GM18511 (cell line): ENCODE results near the gene ZNF620.
A peak's percentile ranks its signal among the peaks of the same experiment; 100 is the strongest.
"Not testable (repeated sequence)": the region's sequence is repeated elsewhere in the genome, so short reads cannot be mapped to it uniquely, and the experiment has no call there.

Source experiments
- ATAC-seq: cut with Tn5 transposase; IDR thresholded peaks from one replicate; pipeline ENCODE4 v1.9.1; 2021; ENCODE audit warnings: mild to moderate bottlenecking, moderate library complexity; ENCODE audit not compliant: unreplicated experiment

The ZNF620 gene

GRCh38 chr3:40499952-40500351 is 5.9 kb upstream of the ZNF620 start:
- no peak for ATAC-seq

- ATAC-seq = no peak
Observed at GRCh38 chr3:40502034-40502433, 3.8 kb upstream of the ZNF620 start.

DNA sequence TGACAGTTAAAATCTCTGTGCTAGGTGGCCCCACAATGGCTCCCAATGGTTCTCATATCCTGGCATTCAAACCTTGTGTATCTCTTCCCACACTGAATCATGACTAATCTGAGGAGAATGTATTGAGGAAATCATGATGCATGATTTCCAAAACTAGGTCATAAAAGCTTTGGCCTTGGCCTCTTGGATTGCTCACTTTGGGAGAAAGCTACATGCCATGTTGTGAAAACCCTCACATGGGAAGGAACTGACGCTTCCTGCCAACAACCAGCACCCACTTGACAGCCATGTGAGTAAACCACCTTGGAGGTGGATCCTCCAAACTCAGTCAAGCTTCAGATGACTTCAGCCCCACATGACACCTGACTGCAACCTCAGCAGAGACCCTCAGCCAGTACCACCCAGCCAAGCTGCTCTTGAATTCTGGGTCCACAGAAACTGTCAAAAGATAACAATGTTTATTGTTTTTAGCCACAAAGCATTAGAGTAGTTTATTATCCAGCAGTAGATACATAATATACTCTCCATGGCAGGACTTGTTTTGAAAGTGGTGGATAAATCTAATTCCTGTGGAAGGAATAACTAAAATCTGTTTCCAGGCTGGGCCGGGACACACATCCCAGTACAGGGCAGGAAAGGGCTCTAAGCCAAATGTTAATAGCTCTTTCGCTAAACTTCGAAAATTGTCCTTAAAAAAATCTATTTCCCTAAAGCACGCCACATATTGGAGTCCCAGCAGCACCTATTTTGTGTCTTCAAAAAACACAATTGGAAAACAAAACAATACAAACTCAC is 1.0 kb upstream of the ZNF620 start:
- no peak for ATAC-seq

DNA sequence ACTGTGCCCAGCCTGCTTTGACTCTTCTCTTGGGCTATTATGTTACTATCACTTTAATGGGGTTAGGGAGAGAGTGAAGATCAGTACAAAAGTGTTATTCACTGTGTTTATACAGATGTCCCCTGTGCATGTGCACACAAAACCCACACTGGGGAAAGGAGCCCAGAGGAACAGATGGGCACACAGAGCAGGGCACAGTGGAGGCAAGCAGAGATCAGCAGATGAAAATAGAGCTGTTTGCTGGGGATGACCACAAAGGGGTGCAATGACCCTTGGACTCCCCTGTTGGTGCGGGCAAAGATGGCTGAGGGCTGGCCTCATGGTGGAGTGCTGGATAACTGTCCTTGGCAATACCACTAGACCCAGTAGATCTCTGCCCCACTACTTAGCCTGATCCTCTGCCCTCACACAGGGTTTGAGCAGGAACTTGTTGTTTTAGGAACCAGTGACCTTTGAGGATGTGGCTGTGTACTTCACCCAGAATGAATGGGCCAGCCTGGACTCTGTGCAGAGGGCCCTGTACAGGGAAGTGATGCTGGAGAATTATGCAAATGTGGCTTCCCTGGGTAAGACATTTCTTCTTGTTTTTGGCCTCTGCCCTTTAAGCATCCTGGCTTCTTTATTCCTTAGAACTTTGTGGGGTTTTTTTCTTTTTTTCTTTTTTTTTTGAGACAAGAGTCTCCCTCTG is 5.3 kb downstream of the ZNF620 start:
- no peak for ATAC-seq

GRCh38 chr3:40516201-40516600 is 10.4 kb downstream of the ZNF620 start:
- ATAC-seq = no peak

DNA sequence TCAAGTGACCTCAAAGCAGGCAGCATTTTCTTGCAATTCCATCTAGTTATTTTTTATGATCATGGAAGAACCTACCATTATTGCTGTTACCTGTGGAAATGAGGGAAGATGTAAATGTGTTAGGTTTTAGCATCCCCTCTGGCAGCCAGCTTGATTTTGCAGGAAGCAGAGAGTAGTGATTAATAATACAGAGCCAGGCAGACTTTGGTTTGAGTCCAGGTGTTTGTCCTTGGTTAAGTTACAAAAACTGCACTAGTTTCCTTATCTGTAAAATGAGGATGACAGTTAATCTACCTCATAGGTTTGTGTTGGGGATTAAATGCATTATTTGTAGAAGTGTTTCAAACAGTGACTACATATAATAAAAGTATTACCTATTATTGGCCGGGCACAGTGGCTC is 12.2 kb downstream of the ZNF620 start:
- ATAC-seq = no peak

DNA sequence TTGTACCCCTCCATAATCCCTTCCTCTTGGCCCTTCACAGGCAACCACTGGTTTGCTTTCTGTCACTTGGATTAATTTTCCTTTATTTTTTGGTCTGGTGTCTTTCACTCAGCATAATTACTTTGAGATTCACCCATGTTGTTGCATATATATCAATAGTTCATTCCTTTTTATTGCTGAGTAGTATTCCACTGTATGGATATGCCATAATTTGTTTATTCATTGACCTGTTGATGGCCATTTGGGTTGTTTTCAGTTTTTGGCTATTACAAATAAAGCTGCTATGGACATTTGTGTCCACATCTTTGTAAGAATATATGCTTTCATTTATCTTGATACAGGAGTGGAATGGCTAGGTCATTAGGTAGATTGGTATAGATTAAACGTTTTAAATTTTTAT is 13.0 kb downstream of the ZNF620 start:
- no peak for ATAC-seq

DNA sequence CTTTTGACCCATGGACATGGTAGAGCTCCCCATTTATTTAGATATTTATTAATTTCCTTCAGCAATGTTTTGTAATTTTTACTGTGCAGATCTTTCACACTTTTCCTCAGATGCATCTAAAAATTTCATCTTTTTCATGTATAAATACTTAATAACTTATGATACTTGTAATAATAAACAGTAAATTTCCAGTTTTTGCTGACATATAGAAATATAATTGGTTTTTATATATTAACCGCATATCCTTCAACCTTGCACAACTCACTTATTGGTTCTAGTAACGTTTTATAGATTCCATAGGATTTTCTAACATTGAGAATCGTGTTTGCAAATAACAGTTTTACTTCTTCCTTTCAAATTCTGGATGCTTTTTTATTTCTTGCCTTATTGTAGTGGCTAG is 15.4 kb downstream of the ZNF620 start:
- ATAC-seq = no peak

DNA sequence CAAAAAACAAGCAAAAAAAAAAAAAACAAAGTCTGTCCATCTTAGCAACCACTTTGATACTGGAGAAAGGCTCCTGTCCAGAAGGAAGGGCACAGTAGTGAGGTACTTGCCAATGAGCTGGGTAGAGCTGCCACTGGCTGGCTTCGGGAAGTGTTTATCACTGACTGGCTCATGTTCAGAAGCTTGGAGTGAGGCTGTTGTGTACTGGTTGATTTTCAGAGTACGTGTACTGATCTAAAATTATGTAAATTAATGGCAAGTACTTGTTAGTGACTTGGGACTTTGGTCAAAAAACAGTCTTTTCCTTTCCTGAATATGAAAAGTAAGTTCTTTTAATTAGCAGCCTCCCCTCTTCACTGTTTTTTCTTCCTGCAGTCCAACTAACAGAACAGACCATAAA is 17.9 kb downstream of the ZNF620 start:
- ATAC-seq = no peak

- peak; percentile 24 for ATAC-seq
Observed at GRCh38 chr3:40524222-40524567, 18.4 kb downstream of the ZNF620 start.

DNA sequence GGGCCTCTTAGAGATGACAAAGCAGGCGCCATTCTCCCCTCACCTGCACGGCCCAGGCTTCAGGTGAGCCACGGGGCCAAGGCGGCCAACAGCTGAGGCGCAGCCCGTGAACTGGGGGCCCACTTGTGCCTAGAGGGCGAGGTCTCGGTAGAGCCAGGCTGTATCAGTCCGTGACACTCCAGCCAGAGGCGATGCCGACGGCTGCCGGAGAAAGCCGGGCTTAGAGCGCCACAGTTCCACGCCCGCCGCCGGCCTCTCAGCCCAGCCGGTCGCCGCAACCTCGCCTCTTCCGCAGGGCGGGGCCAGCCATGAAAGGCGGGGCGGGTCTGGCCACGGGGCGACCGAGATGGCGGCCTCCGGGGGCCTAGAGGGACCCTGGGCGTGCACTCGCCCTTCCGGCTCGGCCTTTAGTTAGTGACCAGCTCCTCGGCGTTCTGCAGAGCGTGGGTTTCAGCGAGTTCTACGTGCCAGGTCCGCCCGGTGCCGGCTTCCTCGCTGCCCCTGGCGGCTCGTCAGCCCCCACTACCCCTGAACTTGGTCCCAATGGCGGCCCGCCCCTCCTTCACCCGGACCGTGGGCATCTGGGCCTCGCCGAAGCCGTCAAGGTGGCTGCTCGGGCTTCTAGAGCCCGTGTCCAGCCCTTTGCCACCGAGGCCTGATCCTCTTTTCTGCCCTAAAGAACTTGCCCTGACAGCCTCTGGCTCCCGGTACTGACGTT is 18.9 kb downstream of the ZNF620 start, which contains the start of gene ZNF621:
TSS of gene ZNF621 (plus strand) at position 393 of the 718 bp plus-strand sequence. CDS start 881 bp downstream, outside the sequence.
- peak; percentile 100 for ATAC-seq

DNA sequence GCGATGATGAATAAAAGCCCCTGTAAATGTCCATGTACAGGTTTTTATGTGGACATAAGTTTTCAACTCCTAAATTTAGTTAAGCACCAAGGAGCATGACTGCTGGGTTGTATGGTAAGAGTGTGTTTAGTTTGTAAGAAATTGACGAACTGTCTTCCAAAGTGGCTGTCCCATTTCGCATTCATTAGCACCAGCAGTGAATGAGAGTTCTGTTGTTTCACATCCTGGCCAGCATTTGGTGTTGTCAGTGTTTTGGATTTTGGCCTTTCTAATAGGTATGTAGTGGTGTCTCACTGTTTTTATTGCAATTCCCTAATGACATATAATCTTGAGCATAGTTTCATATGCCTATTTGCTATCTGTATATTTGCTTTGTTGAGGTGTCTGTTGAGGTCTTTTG is 22.6 kb downstream of the ZNF620 start:
- no peak for ATAC-seq

GRCh38 chr3:40532252-40532651 is 26.4 kb downstream of the ZNF620 start:
- no peak for ATAC-seq

DNA sequence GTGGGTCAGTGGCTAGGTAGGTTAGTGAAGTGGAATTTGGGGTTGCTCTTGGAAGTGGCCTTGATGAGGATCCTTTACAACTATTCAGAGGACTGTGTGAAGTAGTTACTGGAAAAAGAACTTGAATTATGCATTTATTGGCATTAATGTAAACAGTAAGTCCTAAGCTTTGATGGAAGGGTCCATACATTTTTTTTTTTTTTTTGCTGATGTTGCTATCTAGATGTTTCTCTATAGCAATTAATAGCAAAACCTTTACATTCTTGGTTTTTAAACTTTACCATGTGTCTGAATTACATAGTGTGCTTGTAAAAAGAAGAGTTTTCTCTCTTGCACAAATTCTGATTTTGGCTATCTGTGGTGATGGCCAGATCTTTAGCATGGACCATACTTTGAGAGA is 28.4 kb downstream of the ZNF620 start:
- ATAC-seq = no peak

DNA sequence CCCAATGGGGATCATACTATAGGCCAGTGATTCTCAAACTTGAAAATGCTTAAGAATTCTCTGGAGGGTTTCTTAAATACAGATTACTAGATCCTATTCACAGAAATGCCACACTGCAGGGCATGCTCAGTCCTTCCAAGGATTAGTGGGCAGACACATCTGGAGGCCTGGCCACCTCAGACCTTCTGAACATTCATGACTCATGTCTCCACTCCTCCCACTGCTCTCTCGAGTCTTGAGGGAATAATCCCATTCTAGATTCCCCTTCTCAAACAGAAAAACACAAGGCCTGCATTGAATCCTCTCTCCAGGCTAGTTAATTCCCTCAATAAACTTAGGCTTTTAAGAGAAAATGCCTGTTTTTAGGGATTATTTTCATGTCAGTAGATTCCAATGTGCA is 41.0 kb downstream of the ZNF620 start:
- no peak for ATAC-seq

GRCh38 chr3:40550167-40550566 is 44.3 kb downstream of the ZNF620 start:
- ATAC-seq = no peak

DNA sequence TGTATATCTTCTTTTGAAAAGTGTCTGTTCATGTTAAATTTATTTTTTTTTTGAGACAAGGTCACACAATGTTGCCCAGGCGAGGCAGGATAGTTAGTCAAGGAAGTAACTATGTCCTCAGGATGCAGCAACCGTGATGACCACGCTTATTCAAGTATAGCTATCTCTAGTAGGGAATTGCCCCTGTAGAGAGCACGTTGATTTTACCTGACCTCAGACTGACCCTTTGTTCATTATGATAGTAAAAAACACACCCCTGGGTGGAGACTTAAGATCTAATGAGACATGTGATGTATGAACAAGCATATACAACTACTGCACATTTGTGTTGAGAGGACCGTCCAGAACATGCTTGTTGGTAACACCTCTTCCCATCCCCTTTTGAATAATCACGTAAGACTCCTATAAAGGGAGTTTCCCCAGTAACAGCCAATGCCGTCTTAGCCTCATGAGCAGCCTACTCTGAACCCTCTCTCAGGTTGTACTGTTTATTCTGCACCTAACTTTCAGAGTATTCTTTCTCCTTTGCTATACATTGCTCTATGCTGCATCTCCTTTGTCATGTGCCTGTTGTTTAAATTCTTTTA is 51.8 kb downstream of the ZNF620 start:
- peak; percentile 63 for ATAC-seq

- ATAC-seq = not testable (repeated sequence)
Observed at GRCh38 chr3:40562482-40562881, 56.6 kb downstream of the ZNF620 start.

GRCh38 chr3:40565629-40566028 is 59.8 kb downstream of the ZNF620 start:
- not testable (repeated sequence) for ATAC-seq

GRCh38 chr3:40566694-40567093 is 60.9 kb downstream of the ZNF620 start:
- no peak for ATAC-seq
